NCI-H187 treated with DMSO at 0.1 percent for 48 hours (cell line): ENCODE measurements around the gene FAM117B.
"Not testable (repeated sequence)": the region's sequence is repeated elsewhere in the genome, so short reads cannot be mapped to it uniquely, and the experiment has no call there.

Experiments
- DNase-seq: peaks from one replicate; lab custom pipeline; 2025; lab: John Stamatoyannopoulos, UW

Gene FAM117B

GRCh38 chr2:202760848-202761247, 126.1 kb downstream of the FAM117B start:
- no peak for DNase-seq

- no peak for DNase-seq
These were observed 127.8 kb downstream of the FAM117B start for GRCh38 chr2:202762556-202762955.

GRCh38 chr2:202763916-202764315, 129.1 kb downstream of the FAM117B start:
- no peak for DNase-seq

- DNase-seq = no peak
These were observed 130.2 kb downstream of the FAM117B start for GRCh38 chr2:202764991-202765390.

DNA sequence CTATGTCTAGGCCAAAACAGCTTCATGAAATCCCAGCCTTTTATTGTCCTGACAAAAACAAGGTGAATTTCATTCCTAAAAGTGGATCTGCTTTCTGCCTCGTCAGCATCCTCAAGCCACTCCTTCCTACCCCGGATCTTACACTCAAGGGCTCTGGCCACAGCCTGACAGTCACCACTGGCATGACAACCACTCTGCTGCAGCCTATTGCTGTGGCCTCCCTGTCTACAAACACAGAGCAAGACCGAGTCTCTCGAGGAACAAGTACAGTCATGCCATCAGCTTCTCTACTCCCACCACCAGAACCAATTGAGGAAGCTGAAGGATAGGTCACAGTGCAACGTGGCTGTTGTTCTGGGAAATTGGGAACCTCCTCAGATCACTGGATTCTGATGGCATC, 130.7 kb downstream of the FAM117B start:
- no peak for DNase-seq

DNA sequence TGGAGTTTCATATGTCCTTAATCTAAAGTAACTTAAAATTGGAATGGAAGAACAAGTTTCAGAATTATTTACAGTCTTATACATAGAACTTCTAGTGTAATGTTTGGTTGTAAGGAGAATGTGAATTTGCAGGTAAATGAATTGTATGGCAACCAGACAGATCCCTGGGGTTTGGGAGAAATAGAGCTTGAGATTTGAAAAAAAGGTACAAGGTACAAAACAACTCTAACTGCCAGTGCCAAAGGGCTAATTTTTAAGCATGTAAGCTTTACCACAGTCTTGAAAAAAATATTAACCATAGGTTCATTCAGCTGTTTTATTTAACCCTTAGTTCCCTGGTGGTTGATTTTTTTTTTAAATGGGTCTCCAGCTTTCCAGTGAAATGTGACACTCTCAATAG, 133.5 kb downstream of the FAM117B start:
- no peak for DNase-seq

DNA sequence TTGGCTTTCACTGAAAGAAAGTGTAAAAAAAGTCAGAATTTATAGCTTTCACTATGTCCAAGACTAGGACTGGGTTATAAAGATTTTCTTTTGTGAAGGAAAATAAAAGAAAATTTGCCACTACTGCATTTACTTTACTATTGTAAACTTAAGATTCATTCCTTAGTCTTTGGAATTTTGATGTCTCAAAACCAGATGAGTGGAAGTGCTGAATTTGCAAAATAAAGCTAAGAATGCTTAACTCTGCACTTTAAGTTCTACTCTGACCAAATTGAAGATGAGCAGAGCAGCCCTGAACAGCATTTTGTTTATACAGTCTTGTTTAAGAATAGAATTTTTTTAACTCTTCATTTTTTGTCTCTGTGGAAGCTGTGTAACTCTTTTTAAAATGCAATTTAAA, 134.4 kb downstream of the FAM117B start:
- no peak for DNase-seq

DNA sequence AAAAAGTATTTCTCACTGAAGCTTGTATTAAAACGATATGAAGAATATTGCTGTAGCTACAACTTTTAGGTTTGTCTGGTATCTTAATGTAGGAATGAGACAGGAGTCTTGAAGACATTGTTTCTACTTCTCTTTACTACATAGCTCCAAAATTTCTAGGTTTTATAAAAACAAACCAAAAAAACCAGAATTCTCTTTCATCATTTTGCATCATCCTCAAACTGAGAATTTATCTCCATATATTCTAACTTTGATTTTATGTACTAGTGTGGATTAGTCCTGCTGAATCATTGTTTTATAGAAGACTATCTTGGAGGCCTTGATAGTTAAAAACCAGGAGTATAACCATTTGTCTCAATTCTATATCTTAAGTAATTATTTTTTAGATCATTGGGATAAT, 136.6 kb downstream of the FAM117B start:
- no peak for DNase-seq

DNA sequence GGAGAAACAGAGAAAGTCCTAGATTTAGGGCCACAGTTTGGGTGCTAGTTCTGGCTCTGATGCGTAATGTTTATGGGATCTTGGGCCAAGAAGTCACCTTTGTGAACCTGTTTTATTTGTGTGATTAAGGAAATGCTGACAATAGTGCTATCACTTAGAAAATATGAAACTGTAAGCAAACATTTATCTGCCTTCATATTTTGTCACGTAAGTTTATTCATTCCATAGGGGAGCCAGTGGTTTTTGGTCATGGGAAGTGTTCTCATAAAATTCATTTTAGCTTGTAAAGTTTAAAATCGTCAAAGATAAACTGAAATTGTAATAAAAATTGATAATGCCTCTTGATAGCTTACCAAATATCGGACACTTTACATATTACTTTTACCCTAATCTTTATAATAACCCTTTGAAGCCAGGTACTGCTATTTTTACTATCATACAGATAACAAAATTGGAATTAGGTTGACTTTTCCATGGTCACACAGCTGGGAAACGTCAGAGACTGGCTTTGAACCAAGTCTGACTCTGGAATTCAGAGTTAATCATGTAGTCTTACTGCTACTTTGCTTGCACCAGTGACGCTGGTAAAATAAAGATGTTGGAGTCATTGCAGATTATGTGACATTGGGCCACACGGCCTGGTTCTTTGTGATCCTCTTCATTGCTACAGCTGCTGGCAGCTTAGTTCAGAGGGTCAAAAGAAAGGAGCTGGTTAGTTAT, 137.1 kb downstream of the FAM117B start:
- no peak for DNase-seq

GRCh38 chr2:202773301-202773973, 138.7 kb downstream of the FAM117B start:
- DNase-seq = no peak

GRCh38 chr2:202774104-202774503, 139.3 kb downstream of the FAM117B start:
- no peak for DNase-seq

GRCh38 chr2:202778217-202778616, 143.4 kb downstream of the FAM117B start:
- DNase-seq = no peak

DNA sequence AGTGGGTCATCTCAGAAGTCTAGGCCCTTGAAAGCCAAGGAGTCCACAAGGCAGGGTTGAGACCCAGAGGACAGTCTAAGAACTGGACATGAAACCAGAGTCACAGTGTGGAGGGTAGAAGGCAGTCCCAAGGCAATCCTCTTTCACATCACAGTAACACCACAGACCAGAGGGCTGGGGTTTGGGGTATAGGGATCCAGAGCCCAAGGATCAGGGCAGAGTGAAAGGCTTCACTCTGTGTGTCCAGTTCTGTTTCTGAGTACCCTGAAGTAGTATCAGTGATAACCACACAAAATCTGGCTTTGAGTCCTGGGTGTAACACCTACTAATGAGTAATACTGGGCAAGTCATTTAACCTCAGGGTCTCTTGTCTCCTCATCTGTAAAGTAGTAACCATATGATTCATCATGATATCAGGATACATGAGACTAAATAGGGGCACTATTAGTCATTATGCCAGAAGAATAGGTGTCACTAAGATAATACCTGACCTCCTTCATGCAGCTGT, 145.8 kb downstream of the FAM117B start:
- DNase-seq = no peak

GRCh38 chr2:202782940-202783558, 148.3 kb downstream of the FAM117B start:
- DNase-seq = no peak

DNA sequence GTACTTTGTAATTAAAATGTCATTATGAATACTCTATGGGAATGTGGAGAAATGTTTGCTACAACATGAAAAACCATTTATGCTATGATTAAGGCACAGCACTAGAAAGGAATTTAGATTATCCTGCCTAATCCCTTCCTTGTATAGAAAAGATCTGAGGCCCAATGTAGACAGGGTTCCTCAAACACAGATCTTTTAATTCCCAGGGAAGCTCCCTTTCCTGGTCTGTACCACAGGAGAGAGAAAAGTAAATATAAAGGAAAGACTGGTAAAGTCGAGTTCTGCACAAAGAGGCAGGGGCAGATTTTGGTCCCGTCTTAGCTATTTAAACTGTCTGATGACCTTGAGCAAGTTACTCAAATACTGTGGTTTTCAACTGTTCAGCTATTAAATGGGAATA, 152.1 kb downstream of the FAM117B start:
- no peak for DNase-seq

- no peak for DNase-seq
These were observed 155.9 kb downstream of the FAM117B start for GRCh38 chr2:202790676-202791075.

DNA sequence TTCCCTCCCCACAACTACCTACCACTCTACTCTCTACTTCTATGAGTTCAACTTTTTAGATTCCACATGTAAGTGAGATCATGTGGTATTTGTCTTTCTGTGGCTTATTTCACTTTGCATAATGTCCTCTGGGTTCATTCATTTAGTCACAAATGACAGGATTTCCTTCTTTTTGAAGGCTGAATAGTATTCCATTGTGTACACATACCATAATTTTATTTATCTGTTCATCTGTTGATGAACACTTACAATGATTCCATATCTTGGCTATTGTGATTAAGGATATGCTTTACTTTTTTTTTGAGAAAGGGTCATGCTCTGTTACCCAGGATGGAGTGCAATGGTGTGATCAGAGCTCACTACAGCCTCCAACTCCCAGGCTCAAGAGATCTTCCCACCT, 163.2 kb downstream of the FAM117B start:
- no peak for DNase-seq

- DNase-seq = not testable (repeated sequence)
These were observed 171.1 kb downstream of the FAM117B start for GRCh38 chr2:202805911-202806310.

DNA sequence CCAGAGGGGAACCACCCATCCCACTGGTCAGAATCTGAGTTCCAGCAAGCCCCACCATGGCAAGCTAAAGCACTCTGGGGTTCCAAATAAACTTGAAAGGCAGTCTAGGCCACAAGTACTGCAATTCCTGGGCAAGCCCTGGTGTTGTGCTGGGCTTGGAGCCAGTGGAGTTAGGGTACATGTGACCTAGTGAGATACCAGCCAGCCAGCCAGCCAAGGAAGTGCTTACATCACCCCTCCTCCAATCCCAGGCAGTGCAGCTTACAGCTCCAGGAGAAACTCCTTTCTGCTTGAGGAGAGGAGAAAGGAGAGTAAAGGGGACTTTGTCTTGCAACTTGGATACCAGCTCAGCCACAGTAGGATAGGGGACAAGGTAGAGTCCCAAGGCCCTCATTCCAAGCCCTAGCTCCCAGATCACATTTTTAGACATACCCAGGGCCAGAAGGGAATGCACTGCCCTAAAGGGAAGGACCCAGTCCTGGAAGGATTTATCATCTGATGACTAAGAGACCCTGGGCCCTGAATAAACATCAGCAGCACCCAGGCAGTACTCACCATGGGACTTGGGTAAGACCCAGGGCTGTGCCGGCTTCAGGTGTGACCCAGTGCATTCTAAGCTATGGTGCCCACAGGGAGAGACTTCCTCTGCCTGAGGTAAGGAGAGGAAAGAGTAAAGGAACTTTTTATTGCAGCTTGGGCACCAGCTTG, 172.8 kb downstream of the FAM117B start:
- not testable (repeated sequence) for DNase-seq

- no peak for DNase-seq
These were observed 174.0 kb downstream of the FAM117B start for GRCh38 chr2:202808754-202809153.

DNA sequence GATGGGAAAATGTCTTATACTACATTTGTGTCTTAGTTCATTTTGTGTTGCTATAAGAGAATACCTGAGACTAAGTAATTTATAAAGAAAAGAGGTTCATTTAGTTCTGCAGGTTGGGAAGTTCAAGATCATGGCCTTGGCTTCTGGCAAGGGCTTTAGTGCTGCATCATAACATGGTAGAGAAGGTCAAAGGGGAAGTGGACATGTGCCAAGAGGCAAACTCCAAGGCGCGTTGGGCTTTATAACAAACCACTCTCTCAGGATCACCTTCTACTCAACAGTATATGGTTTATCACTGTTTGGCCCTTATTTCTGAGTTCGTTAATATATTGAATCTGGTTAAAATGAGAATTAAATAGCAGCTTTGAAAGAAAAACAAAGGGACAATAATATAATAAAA, 178.6 kb downstream of the FAM117B start:
- DNase-seq = no peak

DNA sequence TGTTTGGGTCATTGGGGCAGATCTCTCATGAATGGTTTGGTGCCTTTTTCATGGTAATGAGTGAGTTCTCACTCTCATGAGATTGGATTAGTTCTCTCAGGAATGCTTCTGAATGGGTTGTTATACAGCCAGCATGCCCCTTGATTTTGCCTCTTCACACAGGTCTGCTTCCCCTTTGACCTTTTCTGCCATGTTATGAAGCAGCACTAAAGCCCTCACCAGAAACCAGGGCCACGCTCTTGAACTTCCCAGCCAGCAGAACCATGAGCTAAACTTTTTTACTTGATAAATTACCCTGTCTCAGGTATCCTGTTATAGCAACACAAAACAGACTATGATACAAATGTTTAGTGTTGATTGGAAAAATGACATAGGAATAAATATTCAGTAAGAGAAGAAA, 179.5 kb downstream of the FAM117B start:
- DNase-seq = no peak
